DOHH2 (cell line): Measurements from ENCODE around the gene LTB.

ENCODE experiments used
- H3F3A ChIP-seq: fragments of 200-600 bp; sonication (generic), shearing (Covaris generic); 2 replicates; pipeline ENCODE4 v1.6.0; 2016; ENCODE audit warnings: antibody characterized with exemption, mild to moderate bottlenecking; ENCODE audit not compliant: control insufficient read depth, insufficient read depth
- H3K27ac ChIP-seq: fragments of 200-600 bp; sonication (generic); 2 replicates; pipeline ENCODE4 v1.5.1; 2014; ENCODE audit warnings: low read depth, mild to moderate bottlenecking, low read length, moderate library complexity
- H3K27me3 ChIP-seq: fragments of 200-600 bp; sonication (generic); 2 replicates; pipeline ENCODE4 v1.6.1; 2014; ENCODE audit warnings: mild to moderate bottlenecking, low read length, mixed read lengths; ENCODE audit not compliant: control insufficient read depth
- H3K36me3 ChIP-seq: fragments of 200-600 bp; sonication (generic); 2 replicates; pipeline ENCODE4 v1.6.1; 2014; ENCODE audit warnings: mild to moderate bottlenecking, low read length, moderate library complexity, mixed read lengths; ENCODE audit not compliant: control insufficient read depth
- H3K4me1 ChIP-seq: fragments of 200-600 bp; sonication (generic); 2 replicates; pipeline ENCODE4 v1.6.1; 2014; ENCODE audit warnings: mild to moderate bottlenecking, low read length, mixed read lengths; ENCODE audit not compliant: control insufficient read depth
- H3K4me2 ChIP-seq: fragments of 200-600 bp; sonication (generic); 2 replicates; pipeline ENCODE4 v1.6.0; 2014; ENCODE audit warnings: mild to moderate bottlenecking, low read length, moderate library complexity
- H3K4me3 ChIP-seq: fragments of 200-600 bp; sonication (generic); 2 replicates; pipeline ENCODE4 v1.5.1; 2014; ENCODE audit warnings: mild to moderate bottlenecking, low read length, mixed read lengths
- H3K79me2 ChIP-seq: fragments of 200-600 bp; sonication (generic); 2 replicates; pipeline ENCODE4 v1.6.1; 2014; ENCODE audit warnings: mild to moderate bottlenecking, low read length, mixed read lengths; ENCODE audit not compliant: control insufficient read depth
- H3K9me2 ChIP-seq: fragments of 200-600 bp; sonication (generic); replicated peaks from 2 replicates; pipeline ENCODE4 v1.6.1; 2014; ENCODE audit warnings: mild to moderate bottlenecking, low read length, mixed read lengths; ENCODE audit not compliant: control insufficient read depth
- H3K9me3 ChIP-seq: fragments of 200-600 bp; sonication (generic); 2 replicates; pipeline ENCODE4 v1.6.1; 2014; ENCODE audit warnings: antibody characterized with exemption, low read length, mixed read lengths; ENCODE audit not compliant: control insufficient read depth, insufficient read depth
- H4K20me1 ChIP-seq: fragments of 200-600 bp; sonication (generic); 2 replicates; pipeline ENCODE4 v1.6.0; 2014; ENCODE audit warnings: low read depth, mild to moderate bottlenecking, antibody characterized with exemption, low read length, moderate library complexity; ENCODE audit not compliant: control insufficient read depth, insufficient read depth
- CTCF ChIP-seq: fragments of 200-600 bp; sonication (generic); IDR thresholded peaks from one replicate; pipeline ENCODE4 v1.5.1; 2014; ENCODE audit warnings: antibody characterized with exemption, mild to moderate bottlenecking, low read depth, low read length; ENCODE audit not compliant: poor library complexity, severe bottlenecking
- EZH2phosphoT487 ChIP-seq: fragments of 200-600 bp; sonication (generic); IDR thresholded peaks from 2 replicates; pipeline ENCODE4 v1.6.1; 2017; ENCODE audit warnings: borderline replicate concordance, mild to moderate bottlenecking, antibody characterized with exemption, low read length, moderate library complexity, mixed read lengths

The LTB gene

DNA sequence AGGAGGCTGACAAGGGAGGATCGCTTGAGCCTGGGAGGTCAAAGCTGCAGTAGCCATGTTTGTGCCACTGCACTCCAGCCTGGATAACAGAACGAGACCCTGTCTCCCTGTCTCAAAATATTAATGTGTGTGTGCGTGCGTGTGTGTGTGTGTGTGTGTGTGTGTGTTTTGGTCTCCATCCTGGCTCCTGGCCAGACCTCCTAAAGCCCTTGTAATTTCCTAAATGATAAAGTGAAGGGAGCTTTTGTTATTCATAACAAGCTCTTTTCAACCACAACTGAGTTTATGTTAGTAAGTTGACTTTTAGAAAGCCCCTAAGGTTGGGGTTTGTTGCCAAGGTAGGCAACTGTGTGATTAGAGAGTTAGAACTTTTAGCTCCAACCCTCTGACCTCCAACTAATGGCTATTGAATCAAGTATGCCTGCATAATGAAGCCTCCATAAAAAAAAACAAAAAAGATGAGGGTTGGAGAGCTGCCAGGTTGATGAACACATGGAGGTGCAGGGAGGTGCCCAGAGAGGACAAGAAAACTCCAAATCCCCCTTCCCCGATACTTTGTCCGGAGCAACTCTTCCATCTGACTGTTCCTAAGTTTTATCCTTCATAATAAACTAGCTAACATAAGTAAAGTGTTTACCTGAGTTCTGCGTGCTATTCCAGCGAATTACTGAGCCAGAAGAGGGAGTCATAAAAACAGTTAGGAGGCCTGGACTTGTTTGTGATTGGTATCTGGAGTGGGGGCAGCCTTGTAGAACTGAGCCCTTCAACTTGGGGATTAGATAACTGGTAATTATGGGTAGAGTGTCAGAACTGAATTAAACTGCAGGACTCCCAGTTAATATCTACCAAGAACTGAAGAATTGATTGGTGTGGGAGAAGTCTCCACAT, 27.5 kb upstream of the LTB start:
- Histone ChIP-seq H3K9me3 (no peaks in the 10 kb centered on the region), H3K4me3 (no peak overlapping the region), H3K79me2 (no peaks in the 10 kb centered on the region)

GRCh38 chr6:31607317-31607716, 25.1 kb upstream of the LTB start:
- no peaks in the 10 kb centered on the region; the same call in 1 of the 2 replicates for H3F3A ChIP-seq
- no peaks in the 10 kb centered on the region for H3K4me1 ChIP-seq
- no peak overlapping the region for H3K4me3 ChIP-seq
- no peak for TF ChIP-seq CTCF
- no peak for TF ChIP-seq EZH2phosphoT487
- H3K27ac ChIP-seq = no peak overlapping the region
- H3K9me2 ChIP-seq = no peaks in the 10 kb centered on the region
- H4K20me1 ChIP-seq = no peaks in the 10 kb centered on the region
- H3K27me3 ChIP-seq = no peaks in the 10 kb centered on the region
- H3K79me2 ChIP-seq = no peaks in the 10 kb centered on the region
- no peaks in the 10 kb centered on the region for H3K9me3 ChIP-seq
- no peak overlapping the region for H3K4me2 ChIP-seq
- H3K36me3 ChIP-seq = no peaks in the 10 kb centered on the region

More for the DNA sequence above, 27.5 kb upstream of the LTB start:
- Histone ChIP-seq H3K4me1 (peaks cover 9% of the 10 kb centered on the region), H3K27ac (no peak overlapping the region), H3K27me3 (no peaks in the 10 kb centered on the region), H3K4me2 (no peak overlapping the region), H3K36me3 (no peaks in the 10 kb centered on the region), H4K20me1 (no peaks in the 10 kb centered on the region), H3F3A (peaks cover 4% of the 10 kb centered on the region), H3K9me2 (no peaks in the 10 kb centered on the region)
- TF ChIP-seq CTCF = no peak
- no peak for TF ChIP-seq EZH2phosphoT487

DNA sequence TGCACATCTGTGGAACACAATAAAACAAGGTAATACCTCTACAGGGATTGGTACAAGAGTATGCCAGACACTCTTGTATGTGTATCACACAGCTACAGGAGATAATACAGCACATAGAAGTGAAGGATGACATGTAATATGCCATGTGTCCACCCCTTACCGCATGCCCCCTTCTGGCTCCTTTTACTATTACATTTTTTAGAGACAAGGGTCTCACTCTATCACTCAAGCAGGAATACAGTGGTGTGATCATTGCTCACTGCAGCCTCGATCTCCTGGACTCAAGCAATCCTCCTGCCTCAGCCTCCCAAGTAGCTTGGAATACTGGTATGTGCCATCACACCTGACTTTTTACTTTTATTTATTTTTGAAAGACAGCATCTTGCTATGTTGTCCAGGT, 14.8 kb upstream of the LTB start:
- peaks cover 22% of the 10 kb centered on the region for H3K4me1 ChIP-seq
- no peaks in the 10 kb centered on the region for H3K27me3 ChIP-seq
- no peaks in the 10 kb centered on the region for H4K20me1 ChIP-seq
- no peaks in the 10 kb centered on the region for H3K36me3 ChIP-seq
- no peak overlapping the region for H3K27ac ChIP-seq
- TF ChIP-seq CTCF = peak; percentile 57
- no peak for TF ChIP-seq EZH2phosphoT487
- H3K9me2 ChIP-seq = no peaks in the 10 kb centered on the region
- H3K79me2 ChIP-seq = no peaks in the 10 kb centered on the region
- peaks cover 3% of the 10 kb centered on the region; the same call in 1 of the 2 replicates for H3F3A ChIP-seq
- H3K4me3 ChIP-seq = no peak overlapping the region
- H3K4me2 ChIP-seq = no peak overlapping the region
- no peaks in the 10 kb centered on the region for H3K9me3 ChIP-seq
